PC-3 (cell line): Measurements from ENCODE around the gene ATL1. TPM values are rescaled to one million over a fixed set of nuclear protein-coding genes. Genes with fewer than 3 reads are reported as not detected.

Source experiments
- ATAC-seq: fragments of 200-7000 bp; cut with Tn5 transposase; 2 replicates; pipeline ENCODE4 v1.9.1; 2020; ENCODE audit warnings: mild to moderate bottlenecking, moderate library complexity
- BruUV-seq: library from RNA; stranded (reverse); fragments of 400-500 nt; replicated peaks from 2 replicates; lab custom pipeline; 2021; lab: Mats Ljungman, UMichigan
- CTCF ChIA-PET: fragments of 300-600 bp; sonication (Branson Sonifier 250); formaldehyde crosslinking; loops from one replicate; lab custom pipeline; 2022; ENCODE audit warnings: antibody characterized with exemption; lab: Charles Lee
- POLR2A ChIA-PET: fragments of 300-600 bp; sonication (Branson Sonifier 250); formaldehyde crosslinking; loops from one replicate; lab custom pipeline; 2022; ENCODE audit warnings: antibody characterized with exemption; ENCODE audit not compliant: unreplicated experiment; lab: Charles Lee
- DNase-seq: peaks from one replicate; pipeline ENCODE4 v3.0.0-alpha.2; 2015
- H2AFZ ChIP-seq: fragments of 300-600 bp; sonication (generic); 2 replicates; pipeline ENCODE4 v1.6.0; 2016; ENCODE audit warnings: antibody characterized with exemption, low read length
- H3F3A ChIP-seq: fragments of 300-600 bp; sonication (generic); one replicate; pipeline ENCODE4 v1.6.0; 2017; ENCODE audit warnings: antibody characterized with exemption, low read length, control low read depth, mild to moderate bottlenecking; ENCODE audit not compliant: unreplicated experiment
- H3K27ac ChIP-seq: fragments of 300-600 bp; sonication (generic); 2 replicates; pipeline ENCODE4 v1.5.1; 2016; ENCODE audit warnings: mild to moderate bottlenecking, low read length
- H3K27me3 ChIP-seq: fragments of 300-600 bp; sonication (generic); 2 replicates; pipeline ENCODE4 v1.6.1; 2016; ENCODE audit warnings: low read length, mixed read lengths
- H3K36me3 ChIP-seq: fragments of 300-600 bp; sonication (generic); 2 replicates; pipeline ENCODE4 v1.6.1; 2016; ENCODE audit warnings: low read depth, mixed run types, low read length, mixed read lengths
- H3K4me1 ChIP-seq: fragments of 300-600 bp; sonication (generic); 2 replicates; pipeline ENCODE4 v1.5.1; 2016; ENCODE audit warnings: low read length; ENCODE audit not compliant: insufficient read depth
- H3K4me2 ChIP-seq: fragments of 300-600 bp; sonication (generic); 2 replicates; pipeline ENCODE4 v1.6.0; 2016; ENCODE audit warnings: low read length
- H3K4me3 ChIP-seq: fragments of 300-600 bp; sonication (generic); 2 replicates; pipeline ENCODE4 v1.5.1; 2016; ENCODE audit warnings: mild to moderate bottlenecking, low read length, mixed read lengths
- H3K79me2 ChIP-seq: fragments of 300-600 bp; sonication (generic); 2 replicates; pipeline ENCODE4 v1.6.1; 2017; ENCODE audit warnings: low read length, mixed read lengths
- H3K9ac ChIP-seq: fragments of 300-600 bp; sonication (generic); 2 replicates; pipeline ENCODE4 v1.6.0; 2016; ENCODE audit warnings: mild to moderate bottlenecking, low read length
- H3K9me2 ChIP-seq: fragments of 300-600 bp; sonication (generic); replicated peaks from 2 replicates; pipeline ENCODE4 v1.6.1; 2016; ENCODE audit warnings: mixed run types, low read length, mixed read lengths
- H3K9me3 ChIP-seq: fragments of 300-600 bp; sonication (generic); 2 replicates; pipeline ENCODE4 v1.6.1; 2016; ENCODE audit warnings: low read length, mixed read lengths
- H4K20me1 ChIP-seq: fragments of 300-600 bp; sonication (generic); 2 replicates; pipeline ENCODE4 v1.6.1; 2016; ENCODE audit warnings: low read length, mixed read lengths
- EZH2 ChIP-seq: fragments of 300-600 bp; sonication (generic); IDR thresholded peaks from one replicate; pipeline ENCODE4 v1.6.1; 2017; ENCODE audit warnings: antibody characterized with exemption, mild to moderate bottlenecking, low read length; ENCODE audit not compliant: unreplicated experiment
- EZH2phosphoT487 ChIP-seq: fragments of 300-600 bp; sonication (generic); IDR thresholded peaks from 2 replicates; pipeline ENCODE4 v1.6.1; 2018; ENCODE audit warnings: mild to moderate bottlenecking, antibody characterized with exemption, low read length, borderline replicate concordance
- intact Hi-C: fragments of 100-400 bp; cut with micrococcal nuclease; formaldehyde crosslinking; loops from 2 replicates; pipeline ENCODE4 v1.9.0; 2023
- total RNA-seq: library from RNA; depleted of rRNA; stranded (reverse); fragments of >200 nt; gene quantifications from 2 replicates; pipeline ENCODE4 v1.2.3, GENCODE V29; 2014
- TF ChIP-seq, protein P1 (sequence below): fragments of 300-600 bp; sonication (generic); conservative IDR thresholded peaks from 2 replicates; pipeline ENCODE4 v1.5.1; 2017; ENCODE audit warnings: antibody characterized with exemption, low read depth, mild to moderate bottlenecking, low read length

Gene ATL1
- total RNA-seq, 1 experiment from 2014 or later, result 1.3 TPM

- CTCF ChIA-PET, result interaction anchor here (0.5 to 1.1 kb wide), 8 partner anchors 19 to 307 kb away, joined by 3 to 12 read pairs (median 6); partner anchors contain the start of gene CDKL1
- Histone ChIP-seq H3K36me3 (no peaks in the 10 kb centered on the region), H3K9ac (no peak overlapping the region), H3K79me2 (no peaks in the 10 kb centered on the region), H3K9me2 (no peaks in the 10 kb centered on the region), H3K4me3 (no peak overlapping the region), H3K27ac (no peak overlapping the region), H2AFZ (no peak overlapping the region), H3K4me1 (peaks cover 16% of the 10 kb centered on the region), H3K4me2 (no peak overlapping the region), H3F3A (no peaks in the 10 kb centered on the region), H4K20me1 (no peaks in the 10 kb centered on the region), H3K9me3 (no peaks in the 10 kb centered on the region), H3K27me3 (no peaks in the 10 kb centered on the region)
- DNase-seq (no peak), ATAC-seq (no peak)
- TF ChIP-seq, protein P1, sequence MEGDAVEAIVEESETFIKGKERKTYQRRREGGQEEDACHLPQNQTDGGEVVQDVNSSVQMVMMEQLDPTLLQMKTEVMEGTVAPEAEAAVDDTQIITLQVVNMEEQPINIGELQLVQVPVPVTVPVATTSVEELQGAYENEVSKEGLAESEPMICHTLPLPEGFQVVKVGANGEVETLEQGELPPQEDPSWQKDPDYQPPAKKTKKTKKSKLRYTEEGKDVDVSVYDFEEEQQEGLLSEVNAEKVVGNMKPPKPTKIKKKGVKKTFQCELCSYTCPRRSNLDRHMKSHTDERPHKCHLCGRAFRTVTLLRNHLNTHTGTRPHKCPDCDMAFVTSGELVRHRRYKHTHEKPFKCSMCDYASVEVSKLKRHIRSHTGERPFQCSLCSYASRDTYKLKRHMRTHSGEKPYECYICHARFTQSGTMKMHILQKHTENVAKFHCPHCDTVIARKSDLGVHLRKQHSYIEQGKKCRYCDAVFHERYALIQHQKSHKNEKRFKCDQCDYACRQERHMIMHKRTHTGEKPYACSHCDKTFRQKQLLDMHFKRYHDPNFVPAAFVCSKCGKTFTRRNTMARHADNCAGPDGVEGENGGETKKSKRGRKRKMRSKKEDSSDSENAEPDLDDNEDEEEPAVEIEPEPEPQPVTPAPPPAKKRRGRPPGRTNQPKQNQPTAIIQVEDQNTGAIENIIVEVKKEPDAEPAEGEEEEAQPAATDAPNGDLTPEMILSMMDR, result no peak
- TF ChIP-seq EZH2, result no peak
- no peak for TF ChIP-seq EZH2phosphoT487
- intact Hi-C loops, result loop anchor here (5.0 kb wide), 2 partner anchors 122 to 167 kb away; partner anchors contain the start of gene SAV1
- POLR2A ChIA-PET, result interaction anchor here (0.6 kb wide), 1 partner anchor 71 kb away, joined by 3 read pairs; no protein-coding TSS in a partner anchor
- no TSS peak for BruUV-seq
Measured at GRCh38 chr14:50544911-50545310, 15.0 kb upstream of the ATL1 start.

GRCh38 chr14:50545618-50546017 lies 14.3 kb upstream of the ATL1 start:
- POLR2A ChIA-PET, result interaction anchor here (0.6 kb wide), 3 partner anchors 70 to 398 kb away, joined by 3 to 5 read pairs (median 4); no protein-coding TSS in a partner anchor
- peaks cover 16% of the 10 kb centered on the region for H3K4me1 ChIP-seq
- no peaks in the 10 kb centered on the region for H3F3A ChIP-seq
- H3K36me3 ChIP-seq, result no peaks in the 10 kb centered on the region
- TF ChIP-seq EZH2phosphoT487 (no peak), EZH2 (no peak)
- TF ChIP-seq, protein P1, result no peak
- BruUV-seq, result no TSS peak
- H3K9ac ChIP-seq, result no peak overlapping the region
- CTCF ChIA-PET, result interaction anchor here (0.6 to 1.1 kb wide), 6 partner anchors 55 to 315 kb away, joined by 3 to 10 read pairs (median 3); no protein-coding TSS in a partner anchor
- no peaks in the 10 kb centered on the region for H3K27me3 ChIP-seq
- no peaks in the 10 kb centered on the region for H4K20me1 ChIP-seq
- H3K9me3 ChIP-seq, result no peaks in the 10 kb centered on the region
- no peaks in the 10 kb centered on the region for H3K9me2 ChIP-seq
- no peaks in the 10 kb centered on the region for H3K79me2 ChIP-seq
- ATAC-seq (peak; percentile 70), DNase-seq (peak; percentile 67)
- intact Hi-C loops, result no loop called here
- H3K27ac ChIP-seq, result no peak overlapping the region
- peak overlapping the region; percentile 16; the same call in 1 of the 2 replicates for H3K4me2 ChIP-seq
- no peak overlapping the region for H3K4me3 ChIP-seq
- no peak overlapping the region for H2AFZ ChIP-seq

GRCh38 chr14:50550294-50550693 lies 9.7 kb upstream of the ATL1 start:
- no peaks in the 10 kb centered on the region for H3K27me3 ChIP-seq
- BruUV-seq, result no TSS peak
- H3K9me3 ChIP-seq, result no peaks in the 10 kb centered on the region
- H3K4me1 ChIP-seq, result peaks cover 7% of the 10 kb centered on the region
- DNase-seq (peak; percentile 16), ATAC-seq (no peak)
- no peaks in the 10 kb centered on the region for H3K79me2 ChIP-seq
- no peaks in the 10 kb centered on the region for H4K20me1 ChIP-seq
- H3K4me3 ChIP-seq, result no peak overlapping the region
- no peak overlapping the region for H3K9ac ChIP-seq
- ChIA-PET POLR2A (no interaction called here), CTCF (no interaction called here)
- H3K27ac ChIP-seq, result no peak overlapping the region
- H3K4me2 ChIP-seq, result no peak overlapping the region
- no peaks in the 10 kb centered on the region for H3K9me2 ChIP-seq
- H3F3A ChIP-seq, result no peaks in the 10 kb centered on the region
- intact Hi-C loops, result no loop called here
- no peaks in the 10 kb centered on the region for H3K36me3 ChIP-seq
- TF ChIP-seq EZH2, result no peak
- no peak for TF ChIP-seq EZH2phosphoT487
- TF ChIP-seq, protein P1, result no peak
- H2AFZ ChIP-seq, result no peak overlapping the region
